CD4-positive, alpha-beta T cell treated with Interleukin-21 for 1 hour (primary cell): Measurements from ENCODE around the gene FRRS1.

Experiments used
- DNase-seq: peaks from one replicate; pipeline ENCODE4 v3.0.0-alpha.2; 2020

The FRRS1 gene

DNA sequence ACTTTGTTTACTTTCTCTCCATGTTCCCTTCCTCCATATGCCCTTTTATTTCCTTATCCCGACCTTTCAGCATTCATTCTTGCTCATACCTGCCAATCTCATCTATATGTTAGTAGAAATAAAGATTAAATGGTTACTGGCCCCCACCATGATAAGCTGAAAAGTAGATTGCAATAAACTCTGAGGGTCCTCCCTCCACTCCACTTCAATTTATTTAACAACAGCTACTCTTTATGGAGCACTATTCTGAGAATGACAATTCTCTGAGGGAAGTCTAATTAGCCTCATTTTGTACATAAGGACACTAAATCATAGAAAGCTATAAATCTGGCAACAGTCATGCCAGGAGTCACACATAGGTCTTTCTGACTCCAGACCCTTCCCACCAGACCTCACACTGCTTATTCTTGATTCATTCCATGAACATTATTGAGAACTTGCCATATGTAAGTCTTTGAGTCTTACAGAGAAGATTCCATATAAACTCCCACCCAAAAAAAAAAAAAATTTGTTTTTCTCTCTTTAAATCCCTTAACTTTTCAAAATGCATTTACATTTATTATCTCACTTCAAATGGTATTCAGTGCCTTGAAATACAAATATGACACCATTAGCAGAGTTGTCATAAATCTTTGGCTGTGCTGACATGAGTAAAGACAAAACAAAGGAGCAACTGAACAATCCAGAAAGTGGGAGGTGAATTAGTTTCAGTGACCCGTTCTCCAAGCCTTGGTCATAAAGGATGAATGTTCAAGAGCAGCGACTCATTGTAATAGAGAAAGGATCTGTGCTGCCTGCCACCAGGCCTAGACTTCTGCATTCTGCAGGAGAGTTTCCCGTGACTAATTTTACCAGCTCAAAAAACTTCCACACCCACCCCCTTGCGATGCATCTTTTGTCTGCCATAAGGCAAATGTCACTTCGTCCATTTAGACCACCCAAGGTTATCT is 92.0 kb downstream of the FRRS1 start:
- DNase-seq, result no peak

DNA sequence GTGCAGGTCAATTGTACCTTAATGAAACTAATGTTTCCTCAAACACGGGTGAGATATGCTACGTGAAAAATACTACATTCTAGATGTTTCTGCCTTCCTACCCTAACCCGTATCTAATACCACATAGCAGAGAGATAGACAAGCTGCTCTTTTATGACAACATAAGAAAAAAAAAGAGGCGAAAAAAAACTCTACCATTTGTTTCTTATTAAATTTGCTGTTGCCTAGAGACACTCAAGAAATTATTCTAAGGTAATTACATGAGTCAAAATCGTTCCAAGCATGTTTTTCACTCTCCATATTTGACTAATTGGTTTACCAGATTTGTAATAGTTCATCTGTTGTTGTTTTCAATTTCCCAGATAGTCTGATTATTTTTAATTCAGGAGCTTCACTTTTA is 93.1 kb downstream of the FRRS1 start:
- no peak for DNase-seq

DNA sequence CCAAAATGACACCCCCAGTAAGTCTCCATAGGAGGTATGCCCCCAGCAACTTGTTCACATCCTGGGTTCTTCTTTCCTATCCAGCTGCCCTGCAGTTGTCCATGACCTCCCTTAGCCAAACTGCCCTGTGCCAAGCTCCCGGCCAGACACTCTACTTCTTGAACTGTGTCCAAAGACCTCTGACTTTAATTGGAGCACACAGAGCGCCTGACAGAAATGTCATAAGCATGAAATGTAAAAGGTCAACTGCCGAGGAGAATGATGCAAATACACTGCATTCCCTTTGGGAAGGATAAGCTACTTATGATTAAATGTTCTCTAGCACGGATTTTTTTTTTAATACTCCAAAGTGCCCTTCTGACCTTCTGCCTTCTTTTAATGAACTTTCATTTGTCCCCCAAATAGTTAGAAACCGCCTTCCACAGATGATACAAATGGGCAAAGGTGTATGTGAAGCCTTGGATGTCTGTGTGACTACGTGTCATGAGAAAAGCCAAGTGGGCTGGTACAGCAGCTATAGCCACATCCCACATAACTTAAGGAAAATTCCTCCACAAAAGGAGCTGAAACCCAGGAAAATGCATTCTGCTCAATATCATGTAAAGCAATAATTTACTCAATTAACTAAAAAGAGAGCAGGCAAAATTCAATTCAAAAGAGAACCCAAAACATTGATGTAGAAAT is 93.8 kb downstream of the FRRS1 start:
- no peak for DNase-seq

DNA sequence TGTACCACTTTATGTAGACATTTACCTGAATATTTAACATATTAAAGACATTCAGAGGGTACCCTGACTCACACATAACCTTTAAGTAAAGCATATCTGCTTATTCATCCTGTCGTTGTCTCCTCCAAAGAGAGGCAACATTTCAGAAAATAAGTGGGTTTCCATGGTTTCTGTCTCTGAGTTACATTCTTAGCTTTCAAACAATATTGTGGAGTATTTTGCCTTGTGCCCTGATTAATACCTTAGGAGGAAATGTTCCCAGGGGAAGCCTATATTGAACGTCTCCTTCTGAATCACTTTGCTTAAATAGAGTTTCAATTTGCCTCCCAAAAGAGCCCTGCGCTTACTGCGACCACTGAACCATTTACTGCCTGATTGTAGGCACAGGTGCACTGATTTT is 94.4 kb downstream of the FRRS1 start:
- no peak for DNase-seq

DNA sequence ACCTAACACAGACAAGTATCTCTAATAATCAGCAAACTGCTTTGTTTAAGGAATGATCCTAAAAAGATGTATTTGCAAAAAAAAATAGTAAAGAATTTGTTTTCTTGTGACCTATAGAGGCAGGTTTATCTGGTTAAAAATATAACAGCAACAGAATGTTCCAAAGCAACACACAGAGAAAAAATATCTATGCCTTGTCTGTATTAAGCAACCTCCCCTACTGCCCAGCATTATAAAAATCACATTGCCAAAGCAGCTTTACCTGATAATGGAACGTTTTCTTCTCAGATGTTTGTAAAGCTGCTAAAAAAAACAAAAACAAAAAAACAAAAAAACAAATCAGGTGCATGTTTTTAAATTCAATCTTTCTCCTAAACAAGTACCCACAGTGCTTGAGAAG is 95.9 kb downstream of the FRRS1 start:
- DNase-seq, result no peak

DNA sequence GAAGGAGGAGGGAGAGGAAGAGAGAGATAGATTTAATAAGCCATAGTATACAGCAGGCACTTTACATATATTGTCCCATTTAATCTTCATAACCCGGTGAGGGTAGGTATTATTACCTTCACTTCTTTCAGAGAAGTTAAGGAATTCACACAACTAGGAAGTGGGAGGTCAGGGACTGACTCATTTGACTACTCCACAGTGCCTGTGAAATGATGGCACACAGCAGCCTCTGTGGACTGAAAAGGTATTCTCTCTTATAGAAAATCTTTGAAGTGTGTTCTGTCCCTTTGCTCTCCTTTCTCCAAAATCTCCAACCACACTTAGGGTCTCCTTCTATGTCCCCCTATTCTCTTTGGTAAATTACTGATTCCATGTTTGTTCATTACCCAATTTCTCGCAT is 96.6 kb downstream of the FRRS1 start:
- DNase-seq, result no peak

- no peak for DNase-seq
Observed at GRCh38 chr1:99669376-99669775, 97.1 kb downstream of the FRRS1 start.

GRCh38 chr1:99665212-99665611 is 101.2 kb downstream of the FRRS1 start:
- no peak for DNase-seq

GRCh38 chr1:99663501-99663900 is 102.9 kb downstream of the FRRS1 start:
- DNase-seq, result no peak

GRCh38 chr1:99662539-99663080 is 103.8 kb downstream of the FRRS1 start:
- no peak for DNase-seq

GRCh38 chr1:99661780-99662179 is 104.7 kb downstream of the FRRS1 start:
- no peak for DNase-seq

- DNase-seq, result no peak
Observed at GRCh38 chr1:99660496-99660895, 105.9 kb downstream of the FRRS1 start.

GRCh38 chr1:99659755-99660210 is 106.7 kb downstream of the FRRS1 start:
- no peak for DNase-seq
